ENCODE measurements around the gene TMEM69.
"Not testable (repeated sequence)": the region's sequence is repeated elsewhere in the genome, so short reads cannot be mapped to it uniquely, and the experiment has no call there.

Gene TMEM69

GRCh38 chr1:45687014-45687753 is 797 bp upstream of the TMEM69 start:
- no peaks in the 10 kb centered on the region for H3K27me3 Mint-ChIP-seq
- H3K36me3 Mint-ChIP-seq (ENCODE audit: low read depth), result peaks cover 77% of the 10 kb centered on the region
- H3K9me3 Mint-ChIP-seq, result no peaks in the 10 kb centered on the region
- peak overlapping the region; percentile 99 for H3K4me3 Mint-ChIP-seq
- peak; percentile 96 for DNase-seq
- H3K4me1 Mint-ChIP-seq (ENCODE audit: low read depth), result peaks cover 51% of the 10 kb centered on the region
- H3K27ac Mint-ChIP-seq, result peak overlapping the region; percentile 98

- H3K9me3 Mint-ChIP-seq, H3K4me3 Mint-ChIP-seq, H3K27ac Mint-ChIP-seq, H3K27me3 Mint-ChIP-seq, DNase-seq: not testable (repeated sequence)
- Mint-ChIP-seq H3K36me3 (ENCODE audit: low read depth) (peaks cover 86% of the 10 kb centered on the region), H3K4me1 (ENCODE audit: low read depth) (peaks cover 26% of the 10 kb centered on the region)
These were observed 5.8 kb downstream of the TMEM69 start for GRCh38 chr1:45693811-45694210.

- no peaks in the 10 kb centered on the region for H3K27me3 Mint-ChIP-seq
- H3K27ac Mint-ChIP-seq, result peak overlapping the region; percentile 73
- H3K9me3 Mint-ChIP-seq, result no peaks in the 10 kb centered on the region
- H3K36me3 Mint-ChIP-seq (ENCODE audit: low read depth), result peaks cover 80% of the 10 kb centered on the region
- H3K4me1 Mint-ChIP-seq (ENCODE audit: low read depth), result peaks cover 19% of the 10 kb centered on the region
- no peak overlapping the region for H3K4me3 Mint-ChIP-seq
- DNase-seq, result no peak
These were observed 6.8 kb downstream of the TMEM69 start for GRCh38 chr1:45694823-45695222.

- H3K27ac Mint-ChIP-seq, result no peak overlapping the region
- no peak for DNase-seq
- no peaks in the 10 kb centered on the region for H3K4me1 Mint-ChIP-seq (ENCODE audit: low read depth)
- no peaks in the 10 kb centered on the region for H3K27me3 Mint-ChIP-seq
- H3K9me3 Mint-ChIP-seq, result peaks cover 3% of the 10 kb centered on the region
- H3K4me3 Mint-ChIP-seq, result no peak overlapping the region
- H3K36me3 Mint-ChIP-seq (ENCODE audit: low read depth), result peaks cover 43% of the 10 kb centered on the region
These were observed 16.7 kb downstream of the TMEM69 start for GRCh38 chr1:45704637-45705036.

GRCh38 chr1:45713711-45714110 is 25.7 kb downstream of the TMEM69 start:
- H3K4me3 Mint-ChIP-seq, result no peak overlapping the region
- H3K36me3 Mint-ChIP-seq (ENCODE audit: low read depth), result peaks cover 51% of the 10 kb centered on the region
- no peaks in the 10 kb centered on the region for H3K27me3 Mint-ChIP-seq
- H3K9me3 Mint-ChIP-seq, result no peaks in the 10 kb centered on the region
- no peak overlapping the region for H3K27ac Mint-ChIP-seq
- no peak for DNase-seq
- H3K4me1 Mint-ChIP-seq (ENCODE audit: low read depth), result no peaks in the 10 kb centered on the region

GRCh38 chr1:45716700-45717099 is 28.7 kb downstream of the TMEM69 start:
- Mint-ChIP-seq H3K4me1 (ENCODE audit: low read depth) (no peaks in the 10 kb centered on the region), H3K4me3 (no peak overlapping the region), H3K9me3 (no peaks in the 10 kb centered on the region), H3K27me3 (no peaks in the 10 kb centered on the region), H3K36me3 (ENCODE audit: low read depth) (peaks cover 40% of the 10 kb centered on the region), H3K27ac (no peak overlapping the region)
- no peak for DNase-seq

- H3K4me1 Mint-ChIP-seq (ENCODE audit: low read depth); H3K27ac Mint-ChIP-seq; H3K9me3 Mint-ChIP-seq; DNase-seq; H3K27me3 Mint-ChIP-seq; H3K4me3 Mint-ChIP-seq: not testable (repeated sequence)
- peaks cover 35% of the 10 kb centered on the region for H3K36me3 Mint-ChIP-seq (ENCODE audit: low read depth)
These were observed 29.4 kb downstream of the TMEM69 start for GRCh38 chr1:45717386-45717785.

GRCh38 chr1:45718289-45718688 is 30.3 kb downstream of the TMEM69 start:
- no peaks in the 10 kb centered on the region for H3K27me3 Mint-ChIP-seq

GRCh38 chr1:45721207-45721606 is 33.2 kb downstream of the TMEM69 start:
- peaks cover 15% of the 10 kb centered on the region for H3K36me3 Mint-ChIP-seq (ENCODE audit: low read depth)
- H3K4me3 Mint-ChIP-seq, result no peak overlapping the region
- H3K9me3 Mint-ChIP-seq, result no peaks in the 10 kb centered on the region
- no peak for DNase-seq
- H3K27me3 Mint-ChIP-seq, result no peaks in the 10 kb centered on the region
- H3K27ac Mint-ChIP-seq, result no peak overlapping the region
- H3K4me1 Mint-ChIP-seq (ENCODE audit: low read depth), result no peaks in the 10 kb centered on the region

More at GRCh38 chr1:45718289-45718688, 30.3 kb downstream of the TMEM69 start:
- no peaks in the 10 kb centered on the region for H3K4me1 Mint-ChIP-seq (ENCODE audit: low read depth)
- H3K9me3 Mint-ChIP-seq, result no peaks in the 10 kb centered on the region
- H3K36me3 Mint-ChIP-seq (ENCODE audit: low read depth), result peaks cover 31% of the 10 kb centered on the region
- H3K4me3 Mint-ChIP-seq, result no peak overlapping the region
- DNase-seq, result no peak
- no peak overlapping the region for H3K27ac Mint-ChIP-seq

- Mint-ChIP-seq H3K27me3 (no peaks in the 10 kb centered on the region), H3K4me3 (no peak overlapping the region), H3K36me3 (ENCODE audit: low read depth) (peaks cover 12% of the 10 kb centered on the region), H3K4me1 (ENCODE audit: low read depth) (no peaks in the 10 kb centered on the region), H3K27ac (no peak overlapping the region), H3K9me3 (no peaks in the 10 kb centered on the region)
- no peak for DNase-seq
These were observed 34.8 kb downstream of the TMEM69 start for GRCh38 chr1:45722809-45723208.

- Mint-ChIP-seq H3K9me3 (no peaks in the 10 kb centered on the region), H3K36me3 (ENCODE audit: low read depth) (peaks cover 10% of the 10 kb centered on the region), H3K4me1 (ENCODE audit: low read depth) (no peaks in the 10 kb centered on the region), H3K27me3 (no peaks in the 10 kb centered on the region), H3K4me3 (no peak overlapping the region), H3K27ac (no peak overlapping the region)
- no peak for DNase-seq
These were observed 35.4 kb downstream of the TMEM69 start for GRCh38 chr1:45723248-45723930.

- H3K9me3 Mint-ChIP-seq; H3K4me1 Mint-ChIP-seq (ENCODE audit: low read depth); H3K27me3 Mint-ChIP-seq; H3K4me3 Mint-ChIP-seq; DNase-seq; H3K27ac Mint-ChIP-seq: not testable (repeated sequence)
- H3K36me3 Mint-ChIP-seq (ENCODE audit: low read depth), result peaks cover 13% of the 10 kb centered on the region
These were observed 38.0 kb downstream of the TMEM69 start for GRCh38 chr1:45726007-45726406.

GRCh38 chr1:45730075-45730779 is 42.2 kb downstream of the TMEM69 start:
- Mint-ChIP-seq H3K4me1 (ENCODE audit: low read depth) (peaks cover 7% of the 10 kb centered on the region), H3K4me3 (no peak overlapping the region), H3K9me3 (no peaks in the 10 kb centered on the region), H3K27ac (no peak overlapping the region), H3K27me3 (no peaks in the 10 kb centered on the region), H3K36me3 (ENCODE audit: low read depth) (peaks cover 12% of the 10 kb centered on the region)
- DNase-seq, result no peak

- DNase-seq, result no peak
- no peak overlapping the region for H3K27ac Mint-ChIP-seq
- H3K9me3 Mint-ChIP-seq, result no peaks in the 10 kb centered on the region
- H3K27me3 Mint-ChIP-seq, result no peaks in the 10 kb centered on the region
- peaks cover 12% of the 10 kb centered on the region for H3K36me3 Mint-ChIP-seq (ENCODE audit: low read depth)
- no peak overlapping the region for H3K4me3 Mint-ChIP-seq
- peaks cover 7% of the 10 kb centered on the region for H3K4me1 Mint-ChIP-seq (ENCODE audit: low read depth)
These were observed 42.9 kb downstream of the TMEM69 start for GRCh38 chr1:45730780-45731319.

- H3K4me3 Mint-ChIP-seq, result no peak overlapping the region
- no peaks in the 10 kb centered on the region for H3K27me3 Mint-ChIP-seq
- H3K27ac Mint-ChIP-seq, result no peak overlapping the region
- H3K36me3 Mint-ChIP-seq (ENCODE audit: low read depth), result peaks cover 37% of the 10 kb centered on the region
- DNase-seq, result no peak
- H3K4me1 Mint-ChIP-seq (ENCODE audit: low read depth), result peaks cover 12% of the 10 kb centered on the region
- no peaks in the 10 kb centered on the region for H3K9me3 Mint-ChIP-seq
These were observed 51.2 kb downstream of the TMEM69 start for GRCh38 chr1:45739137-45739536.
